WTC11 (cell line): ENCODE data around the gene EPB41. TPM values are rescaled to one million over a fixed set of nuclear protein-coding genes. Genes with fewer than 3 reads are reported as not detected.
"Not testable (repeated sequence)": the region's sequence is repeated elsewhere in the genome, so short reads cannot be mapped to it uniquely, and the experiment has no call there.

Experiments used
- ATAC-seq: fragments of 200-7000 bp; cut with Tn5 transposase; 2 replicates; pipeline ENCODE4 v1.10.0; 2021; ENCODE audit warnings: mild to moderate bottlenecking, moderate library complexity
- CTCF ChIA-PET: fragments of 300-600 bp; sonication (Branson Sonifier 250); formaldehyde crosslinking; loops from one replicate; lab custom pipeline; 2021; ENCODE audit warnings: antibody characterized with exemption; lab: Charles Lee
- POLR2A ChIA-PET: fragments of 350-600 bp; sonication (Branson Sonifier 250); formaldehyde crosslinking; loops from one replicate; lab custom pipeline; 2021; ENCODE audit warnings: antibody characterized with exemption; lab: Charles Lee
- DNase-seq: peaks from one replicate; pipeline ENCODE4 v3.0.0; 2021; ENCODE audit warnings: low spot score
- H3K27ac Mint-ChIP-seq: 2 replicates; pipeline ENCODE4 v1.8.0; 2021; ENCODE audit warnings: mixed read lengths
- H3K27me3 Mint-ChIP-seq: 2 replicates; pipeline ENCODE4 v1.8.0; 2021; ENCODE audit warnings: low read depth, mild to moderate bottlenecking, moderate library complexity, mixed read lengths
- H3K36me3 Mint-ChIP-seq: 2 replicates; pipeline ENCODE4 v1.8.0; 2021; ENCODE audit warnings: mixed read lengths
- H3K4me1 Mint-ChIP-seq: 2 replicates; pipeline ENCODE4 v1.8.0; 2022; ENCODE audit warnings: mixed read lengths
- H3K4me3 Mint-ChIP-seq: 2 replicates; pipeline ENCODE4 v1.8.0; 2021; ENCODE audit warnings: mild to moderate bottlenecking, moderate library complexity, mixed read lengths
- H3K9me3 Mint-ChIP-seq: 2 replicates; pipeline ENCODE4 v1.8.0; 2021; ENCODE audit warnings: mixed read lengths
- ATF1 ChIP-seq: sonication (generic); formaldehyde crosslinking; IDR thresholded peaks from 2 replicates; pipeline ENCODE4 v1.8.1; 2023; ENCODE audit warnings: mild to moderate bottlenecking, moderate library complexity, missing genetic modification reagents
- ATF2 ChIP-seq: sonication (generic); formaldehyde crosslinking; IDR thresholded peaks from 2 replicates; pipeline ENCODE4 v1.8.1; 2022; ENCODE audit warnings: low read depth, missing genetic modification reagents, borderline replicate concordance
- E2F1 ChIP-seq: sonication (generic); formaldehyde crosslinking; IDR thresholded peaks from 2 replicates; pipeline ENCODE4 v1.8.0; 2022; ENCODE audit warnings: mild to moderate bottlenecking, missing genetic modification reagents
- FOXP1 ChIP-seq: sonication (generic); formaldehyde crosslinking; IDR thresholded peaks from 2 replicates; pipeline ENCODE4 v1.8.0; 2022; ENCODE audit warnings: missing genetic modification reagents, mild to moderate bottlenecking, moderate library complexity, borderline replicate concordance
- FOXP4 ChIP-seq: sonication (generic); formaldehyde crosslinking; IDR thresholded peaks from 2 replicates; pipeline ENCODE4 v1.8.0; 2022; ENCODE audit warnings: mild to moderate bottlenecking, missing genetic modification reagents
- HMGXB4 ChIP-seq: sonication (generic); formaldehyde crosslinking; IDR thresholded peaks from 2 replicates; pipeline ENCODE4 v1.8.1; 2023; ENCODE audit warnings: mild to moderate bottlenecking, moderate library complexity, missing genetic modification reagents
- IRF1 ChIP-seq: sonication (generic); formaldehyde crosslinking; IDR thresholded peaks from 2 replicates; pipeline ENCODE4 v1.8.0; 2023; ENCODE audit warnings: missing genetic modification reagents
- JAZF1 ChIP-seq: fragments of 250-450 bp; sonication (Bioruptor Pico); IDR thresholded peaks from 2 replicates; pipeline ENCODE4 v1.9.0; 2021; ENCODE audit warnings: moderate library complexity, mild to moderate bottlenecking, inconsistent platforms
- MXD4 ChIP-seq: fragments of 250-450 bp; sonication (Bioruptor Pico); IDR thresholded peaks from 2 replicates; pipeline ENCODE4 v1.8.0; 2021; ENCODE audit warnings: mild to moderate bottlenecking, moderate library complexity, borderline replicate concordance
- MYBL2 ChIP-seq: sonication (generic); formaldehyde crosslinking; IDR thresholded peaks from 2 replicates; pipeline ENCODE4 v1.8.1; 2023; ENCODE audit warnings: mild to moderate bottlenecking, moderate library complexity, missing genetic modification reagents
- NR3C1 ChIP-seq: sonication (generic); formaldehyde crosslinking; conservative IDR thresholded peaks from 2 replicates; pipeline ENCODE4 v1.8.1; 2023; ENCODE audit warnings: low read depth, mild to moderate bottlenecking, missing genetic modification reagents
- PRDM15 ChIP-seq: sonication (generic); formaldehyde crosslinking; IDR thresholded peaks from 2 replicates; pipeline ENCODE4 v1.8.0; 2022; ENCODE audit warnings: missing genetic modification reagents
- PREB ChIP-seq: sonication (generic); formaldehyde crosslinking; IDR thresholded peaks from 2 replicates; pipeline ENCODE4 v1.8.1; 2022; ENCODE audit warnings: mild to moderate bottlenecking, missing genetic modification reagents, moderate library complexity, borderline replicate concordance
- TCF7 ChIP-seq: sonication (generic); formaldehyde crosslinking; IDR thresholded peaks from 2 replicates; pipeline ENCODE4 v1.8.0; 2022; ENCODE audit warnings: mild to moderate bottlenecking, low read depth, missing genetic modification reagents, moderate library complexity
- TEAD1 ChIP-seq: sonication (generic); formaldehyde crosslinking; IDR thresholded peaks from 2 replicates; pipeline ENCODE4 v1.8.0; 2022; ENCODE audit warnings: mild to moderate bottlenecking, missing genetic modification reagents
- ZNF121 ChIP-seq: sonication (generic); formaldehyde crosslinking; IDR thresholded peaks from 2 replicates; pipeline ENCODE4 v1.8.0; 2023; ENCODE audit warnings: missing genetic modification reagents
- ZNF219 ChIP-seq: sonication (generic); formaldehyde crosslinking; IDR thresholded peaks from 2 replicates; pipeline ENCODE4 v1.8.0; 2023; ENCODE audit warnings: missing genetic modification reagents, mild to moderate bottlenecking, borderline replicate concordance
- ZNF281 ChIP-seq: sonication (generic); formaldehyde crosslinking; IDR thresholded peaks from 2 replicates; pipeline ENCODE4 v1.8.0; 2023; ENCODE audit warnings: mild to moderate bottlenecking, missing genetic modification reagents
- total RNA-seq: library from RNA; stranded (reverse); gene quantifications from 3 replicates; pipeline ENCODE4 v1.2.3, GENCODE V29; 2021

The EPB41 gene
- total RNA-seq, 1 experiment from 2014 or later, result 85.0 TPM

GRCh38 chr1:29045663-29046062 is 131.3 kb downstream of the EPB41 start:
- 0 out of 2 replicates have a peak, but pooled peaks have one; percentile 7 for TF ChIP-seq ZNF121
- CTCF ChIA-PET, result interaction anchor here (1.4 kb wide), 1 partner anchor 62 kb away, joined by 4 read pairs; no protein-coding TSS in a partner anchor
- not testable (repeated sequence) for H3K9me3 Mint-ChIP-seq, H3K27me3 Mint-ChIP-seq, DNase-seq, H3K4me3 Mint-ChIP-seq, H3K4me1 Mint-ChIP-seq, ATAC-seq, H3K27ac Mint-ChIP-seq
- H3K36me3 Mint-ChIP-seq, result peaks cover 12% of the 10 kb centered on the region
- POLR2A ChIA-PET, result interaction anchor here (0.6 kb wide), 1 partner anchor 77 kb away, joined by 3 read pairs; no protein-coding TSS in a partner anchor

GRCh38 chr1:29047142-29047541 is 132.8 kb downstream of the EPB41 start:
- POLR2A ChIA-PET, result no interaction called here
- Mint-ChIP-seq H3K4me3 (no peak overlapping the region), H3K27me3 (no peaks in the 10 kb centered on the region), H3K9me3 (peaks cover 7% of the 10 kb centered on the region), H3K4me1 (no peaks in the 10 kb centered on the region), H3K27ac (no peak overlapping the region), H3K36me3 (peaks cover 12% of the 10 kb centered on the region)
- DNase-seq (no peak), ATAC-seq (no peak)
- CTCF ChIA-PET, result interaction anchor here (0.6 to 0.7 kb wide), 2 partner anchors 151 to 165 kb away, joined by 3 to 5 read pairs; no protein-coding TSS in a partner anchor
- TF ChIP-seq ZNF281 (no peak), IRF1 (CRISPR knock-in tag) (no peak), FOXP1 (CRISPR knock-in tag) (no peak), MXD4 (no peak), JAZF1 (CRISPR knock-in tag) (no peak), TEAD1 (CRISPR knock-in tag) (no peak), ATF2 (no peak), TCF7 (no peak), FOXP4 (CRISPR knock-in tag) (no peak), PRDM15 (CRISPR knock-in tag) (no peak), MYBL2 (no peak), NR3C1 (no peak), E2F1 (CRISPR knock-in tag) (no peak), HMGXB4 (CRISPR knock-in tag) (no peak), ATF1 (CRISPR knock-in tag) (no peak), PREB (CRISPR knock-in tag) (no peak), ZNF219 (no peak)
